K562 (cell line): ENCODE measurements around the gene HDAC10. TPM values are rescaled to one million over a fixed set of nuclear protein-coding genes. Genes with fewer than 3 reads are reported as not detected.

Experiments used
- ATAC-seq: fragments of 200-7000 bp; cut with Tn5 transposase; 3 replicates; pipeline ENCODE4 v1.9.1; 2020; ENCODE audit warnings: moderate library complexity
- BruUV-seq: library from RNA; stranded (reverse); fragments of 400-500 nt; replicated peaks from 2 replicates; lab custom pipeline; 2021; lab: Mats Ljungman, UMichigan
- CTCF ChIA-PET: fragments of 300-600 bp; formaldehyde crosslinking; extraction: SDS; loops from one replicate; lab custom pipeline; 2021; ENCODE audit warnings: low intra/inter-chr PET ratio; lab: Yijun Ruan, JAX
- POLR2A ChIA-PET: fragments of 300-600, 350-650 bp; sonication (Branson Sonifier 250); formaldehyde crosslinking; extraction: SDS; loops from one replicate; lab custom pipeline; 2021; ENCODE audit warnings: antibody characterized with exemption, inconsistent platforms; lab: Yijun Ruan, JAX
- DNase-seq, 4 experiments: peaks; one replicate each; pipeline versions ENCODE4 v3.0.0 to v3.0.0-alpha.2; 2011 to 2018; ENCODE audit warnings: low spot score in 3 of 4, mixed read lengths in 3 of 4; ENCODE audit errors: extremely low read depth in 1 of 4
- FAIRE-seq: peaks from 2 replicates; lab custom pipeline; 2011; peaks lifted over from hg19 to GRCh38; lab: Jason Lieb, UNC
- H2AFZ ChIP-seq: 2 replicates; pipeline ENCODE4 v1.6.0; 2011; ENCODE audit warnings: low read depth, low read length, control low read depth, inconsistent platforms
- H3K27ac ChIP-seq: fragments of 200-600 bp; 3 replicates; pipeline ENCODE4 v1.8.0; 2011; ENCODE audit warnings: low read depth, mild to moderate bottlenecking, control low read depth, inconsistent platforms, low read length, moderate library complexity, mixed read lengths; ENCODE audit errors: extremely low read depth
- H3K27me3 ChIP-seq, 2 experiments: fragments of 300-600 bp in 1 of 2; 2 replicates in 1 of 2; 3 replicates in 1 of 2; pipeline versions ENCODE4 v1.6.0 to v1.8.0; 2011; ENCODE audit warnings: inconsistent platforms in 2 of 2, low read length in 2 of 2, mild to moderate bottlenecking in 1 of 2, mixed read lengths in 1 of 2, moderate library complexity in 1 of 2; ENCODE audit not compliant: control insufficient read depth in 2 of 2, insufficient read depth in 2 of 2
- H3K36me3 ChIP-seq: fragments of 300-600 bp; 3 replicates; pipeline ENCODE4 v1.8.0; 2011; ENCODE audit warnings: mild to moderate bottlenecking, low read length, inconsistent platforms; ENCODE audit not compliant: control insufficient read depth, insufficient read depth
- H3K4me1 ChIP-seq, 2 experiments: fragments of 200-600 bp in 1 of 2; replicated peaks in 1 of 2; 2 replicates in 1 of 2; 3 replicates in 1 of 2; pipeline versions ENCODE4 v1.5.1 to v1.8.0; 2011; ENCODE audit warnings: inconsistent platforms in 2 of 2, low read length in 2 of 2, mild to moderate bottlenecking in 1 of 2, mixed read lengths in 1 of 2, moderate library complexity in 1 of 2; ENCODE audit not compliant: control insufficient read depth in 2 of 2, insufficient read depth in 2 of 2
- H3K4me2 ChIP-seq: 2 replicates; pipeline ENCODE4 v1.6.1; 2011; ENCODE audit warnings: low read length, control low read depth, inconsistent platforms, mixed read lengths; ENCODE audit not compliant: insufficient read depth
- H3K4me3 ChIP-seq: fragments of 200-600 bp; sonication (generic), shearing (Covaris generic); 2 replicates; pipeline ENCODE4 v1.5.1; 2016; ENCODE audit warnings: control low read depth, inconsistent platforms
- H3K79me2 ChIP-seq: fragments of 200-600 bp; 3 replicates; pipeline ENCODE4 v1.8.0; 2011; ENCODE audit warnings: low read length, inconsistent platforms; ENCODE audit not compliant: control insufficient read depth, insufficient read depth
- H3K9ac ChIP-seq, 2 experiments: 2 replicates each; pipeline versions ENCODE4 v1.6.0 to v1.6.1; 2011; ENCODE audit warnings: low read depth in 2 of 2, low read length in 2 of 2, control low read depth in 1 of 2, inconsistent platforms in 1 of 2, mild to moderate bottlenecking in 1 of 2, mixed read lengths in 1 of 2; ENCODE audit not compliant: insufficient read depth in 1 of 2
- H3K9me1 ChIP-seq: one replicate; pipeline ENCODE4 v1.6.0; 2011; ENCODE audit warnings: inconsistent platforms, mild to moderate bottlenecking, low read length, moderate library complexity; ENCODE audit not compliant: control insufficient read depth, insufficient read depth
- H3K9me3 ChIP-seq: replicated peaks from 2 replicates; pipeline ENCODE4 v1.5.1; 2011; ENCODE audit warnings: low read depth, low read length, inconsistent platforms; ENCODE audit not compliant: control insufficient read depth, insufficient read depth
- H4K20me1 ChIP-seq: replicated peaks from 2 replicates; pipeline ENCODE4 v1.6.1; 2011; ENCODE audit warnings: low read length, inconsistent platforms, mixed read lengths; ENCODE audit not compliant: control insufficient read depth, insufficient read depth
- C11orf30 ChIP-seq: fragments of 450-650 bp; IDR thresholded peaks from 2 replicates; pipeline ENCODE4 v1.6.1; 2016; ENCODE audit warnings: low read depth, mild to moderate bottlenecking
- CCAR2 ChIP-seq: fragments of 200-400 bp; formaldehyde crosslinking; IDR thresholded peaks from 2 replicates; pipeline ENCODE4 v1.6.1; 2017; ENCODE audit warnings: mild to moderate bottlenecking, low read depth, low read length
- CXXC5 ChIP-seq: fragments of 250-450 bp; sonication (Bioruptor Pico); IDR thresholded peaks from 2 replicates; pipeline ENCODE4 v1.8.0; 2022; ENCODE audit warnings: inconsistent platforms, mild to moderate bottlenecking, moderate library complexity
- GTF2E2 ChIP-seq: fragments of 200-800 bp; sonication (Bioruptor generic); IDR thresholded peaks from 2 replicates; pipeline ENCODE4 v1.6.1; 2016; ENCODE audit warnings: missing genetic modification characterization, missing compliant biosample characterization
- MAZ ChIP-seq, 2 experiments: fragments of 450-650 bp in 1 of 2; sonication (generic) in 1 of 2; formaldehyde crosslinking; IDR thresholded peaks in 1 of 2; conservative IDR thresholded peaks in 1 of 2; 2 replicates each; pipeline versions ENCODE4 v1.4.0 to v1.5.0; 2020; ENCODE audit warnings: mild to moderate bottlenecking in 1 of 2, missing genetic modification reagents in 1 of 2
- MLLT1 ChIP-seq, 2 experiments: fragments of 450-650 bp; IDR thresholded peaks; 2 replicates each; pipeline ENCODE4 v1.6.1; 2016
- MNT ChIP-seq, 2 experiments: fragments of 450-650 bp; conservative IDR thresholded peaks; 2 replicates each; pipeline ENCODE4 v1.6.1; 2017; ENCODE audit warnings: mild to moderate bottlenecking in 2 of 2, moderate library complexity in 2 of 2
- MTA2 ChIP-seq: fragments of 450-650 bp; IDR thresholded peaks from 2 replicates; pipeline ENCODE4 v1.6.1; 2016; ENCODE audit warnings: low read depth
- NR3C1 ChIP-seq: sonication (generic); formaldehyde crosslinking; IDR thresholded peaks from 2 replicates; pipeline ENCODE4 v1.8.1; 2022; ENCODE audit warnings: missing genetic modification reagents
- POLR2G ChIP-seq: fragments of 200-400 bp; formaldehyde crosslinking; IDR thresholded peaks from 2 replicates; pipeline ENCODE4 v1.6.1; 2017; ENCODE audit warnings: low read depth, mild to moderate bottlenecking, antibody characterized with exemption, low read length, moderate library complexity
- SAFB ChIP-seq: fragments of 200-400 bp; formaldehyde crosslinking; IDR thresholded peaks from 2 replicates; pipeline ENCODE4 v1.6.1; 2017; ENCODE audit warnings: low read depth, low read length, borderline replicate concordance
- ZBTB5 ChIP-seq: fragments of 450-650 bp; IDR thresholded peaks from 2 replicates; pipeline ENCODE4 v1.6.1; 2017; ENCODE audit warnings: antibody characterized with exemption
- ZNF449 ChIP-seq: fragments of 250-450 bp; sonication (Bioruptor Pico); IDR thresholded peaks from 2 replicates; pipeline ENCODE4 v1.8.0; 2022; ENCODE audit warnings: moderate library complexity, mild to moderate bottlenecking, inconsistent platforms
- WGBS: fragments of 100-300 bp; shearing (Covaris generic); methylation state at CpG from one replicate; pipeline ENCODE4 v1.1.6; 2016; ENCODE audit warnings: low coverage, mixed read lengths; ENCODE audit not compliant: insufficient coverage; ENCODE audit errors: missing lambda C conversion rate; 5-methylcytosine and 5-hydroxymethylcytosine counted together
- in situ Hi-C: fragments of 300-500 bp; cut with MboI; formaldehyde crosslinking; loops from 4 replicates; pipeline ENCODE4 v1.15.0; 2018; ENCODE audit warnings: inconsistent platforms, mixed read lengths
- intact Hi-C: fragments of 100-400 bp; cut with micrococcal nuclease; formaldehyde crosslinking; loops from 2 replicates; pipeline ENCODE4 v1.14.2; 2022
- polyA plus RNA-seq, 8 experiments: library from polyadenylated mRNA; depleted of rRNA in 4 of 8; stranded (reverse) in 5 of 8; unstranded in 3 of 8; fragments of >200 nt; fragmentation: Nextera tagmentation in 2 of 8; fragmentation: Illumina TruSeq in 1 of 8; extraction: Ambion mirVana in 2 of 8; extraction: Trizol in 1 of 8; gene quantifications; 2 replicates each; pipeline versions ENCODE4 v1.2.1 to v1.2.3, GENCODE V29; 2011 to 2014; ENCODE audit warnings: inconsistent platforms in 1 of 8, missing spikeins in 1 of 8
- total RNA-seq, 7 experiments: library from RNA; depleted of rRNA in 6 of 7; stranded (reverse); fragments of >200 nt in 6 of 7; fragmentation: Illumina TruSeq in 2 of 7; extraction: Trizol in 2 of 7; gene quantifications; 2 replicates each; pipeline versions ENCODE4 v1.2.1 to v1.2.3, GENCODE V29; 2011 to 2021; ENCODE audit warnings: low replicate concordance in 1 of 7
- TF ChIP-seq, protein P1 (sequence below), 2 experiments: IDR thresholded peaks; 2 replicates each; pipeline ENCODE4 v1.6.1; 2011; ENCODE audit warnings: borderline replicate concordance in 1 of 2, control low read depth in 1 of 2, low read depth in 1 of 2, low read length in 1 of 2, mild to moderate bottlenecking in 1 of 2, mixed read lengths in 1 of 2, moderate library complexity in 1 of 2; ENCODE audit not compliant: insufficient read depth in 1 of 2, insufficient read length in 1 of 2, poor library complexity in 1 of 2, severe bottlenecking in 1 of 2; ENCODE audit errors: extremely low read depth in 1 of 2

Gene HDAC10
- total and polyA plus RNA-seq, 9 of the 15 experiments (the other 6 are each of a cell fraction or from before 2014, with no cell fraction given): 0.10 to 44.2 (median 6.5) TPM

DNA sequence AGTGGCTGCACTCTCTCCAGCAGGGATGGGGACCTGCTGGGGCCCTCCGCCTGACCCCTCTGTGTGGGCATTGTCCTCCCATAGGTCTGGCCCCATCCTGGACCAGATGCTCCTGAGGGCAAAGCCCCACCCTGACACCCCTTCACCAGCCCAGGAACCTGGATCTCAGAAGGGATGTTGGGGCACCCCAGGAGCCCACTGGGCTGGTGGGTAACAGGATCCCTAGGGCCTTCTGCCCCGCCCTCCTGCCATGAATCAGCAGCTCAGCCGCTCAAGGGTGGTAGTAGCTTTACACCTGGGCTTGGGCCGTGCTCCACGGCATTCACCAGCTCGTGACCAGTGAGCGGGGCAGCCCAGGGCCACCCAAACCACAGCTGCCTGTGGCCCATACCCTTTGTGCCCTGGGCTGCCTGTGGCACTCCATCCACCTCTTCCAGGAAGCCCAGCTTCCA, 11.4 kb upstream of the HDAC10 start:
- Histone ChIP-seq H3K79me2 (peaks cover 27% of the 10 kb centered on the region), H3K4me3 (no peak overlapping the region), H3K36me3 (peaks cover 18% of the 10 kb centered on the region; the same call in 1 of the 3 replicates), H3K9ac (peak overlapping the region; percentile 69 to 92), H3K9me3 (no peaks in the 10 kb centered on the region), H2AFZ (peak overlapping the region; percentile 55), H4K20me1 (no peaks in the 10 kb centered on the region), H3K4me2 (peak overlapping the region; percentile 61), H3K27ac (peak overlapping the region; percentile 76), H3K4me1 (peaks cover 15 to 85% of the 10 kb centered on the region in 2 experiments; a peak in 4 of 5 replicates), H3K27me3 (no peaks in the 10 kb centered on the region), H3K9me1 (no peaks in the 10 kb centered on the region)
- DNase-seq: peak; percentile 46 to 77 (median 62)
- peak; percentile 80 for ATAC-seq
- CTCF ChIA-PET: no interaction called here
- peak; percentile 91 for FAIRE-seq
- intact Hi-C loops: no loop called here
- in situ Hi-C loops: no loop called here
- WGBS: no CpG with 5 or more reads among the region's 7 CpGs
- POLR2A ChIA-PET: interaction anchor here (0.6 to 1.9 kb wide), 5 partner anchors 10 to 72 kb away, joined by 3 to 11 read pairs (median 3); partner anchors contain the start of gene HDAC10
- no TSS peak for BruUV-seq
- no peak for TF ChIP-seq MLLT1 (IDR thresholded peaks at IDR 0.05)
- no peak for TF ChIP-seq CXXC5 (CRISPR knock-in tag)
- TF ChIP-seq CCAR2: no peak
- TF ChIP-seq MTA2: no peak
- TF ChIP-seq MAZ (CRISPR knock-in tag; conservative IDR thresholded peaks at IDR 0.05 in 1 of 2, IDR thresholded peaks at IDR 0.05 in 1 of 2): 0 out of 4 replicates have a peak, but pooled peaks of 1 of the 2 experiments have one; percentile 17
- no peak for TF ChIP-seq ZBTB5
- TF ChIP-seq ZNF449: no peak
- no peak for TF ChIP-seq SAFB
- TF ChIP-seq MNT (conservative IDR thresholded peaks at IDR 0.05): no peak
- TF ChIP-seq, protein P1, sequence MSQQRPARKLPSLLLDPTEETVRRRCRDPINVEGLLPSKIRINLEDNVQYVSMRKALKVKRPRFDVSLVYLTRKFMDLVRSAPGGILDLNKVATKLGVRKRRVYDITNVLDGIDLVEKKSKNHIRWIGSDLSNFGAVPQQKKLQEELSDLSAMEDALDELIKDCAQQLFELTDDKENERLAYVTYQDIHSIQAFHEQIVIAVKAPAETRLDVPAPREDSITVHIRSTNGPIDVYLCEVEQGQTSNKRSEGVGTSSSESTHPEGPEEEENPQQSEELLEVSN (IDR thresholded peaks at IDR 0.05; ENCODE audit: borderline replicate concordance in 1 of 2, extremely low read depth in 1 of 2, insufficient read depth in 1 of 2, insufficient read length in 1 of 2, low read depth in 1 of 2, low read length in 1 of 2, poor library complexity in 1 of 2, severe bottlenecking in 1 of 2): no peak
- TF ChIP-seq POLR2G: peak; percentile 51
- no peak for TF ChIP-seq NR3C1 (CRISPR knock-in tag)
- no peak for TF ChIP-seq GTF2E2 (tag)
- TF ChIP-seq C11orf30: peak; percentile 71
